ENCODE results near the gene FOXJ3.
A peak's percentile ranks its signal among the peaks of the same experiment; 100 is the strongest.

FOXJ3 gene

GRCh38 chr1:42167611-42168390 lies 167.2 kb downstream of the FOXJ3 start:
- DNase-seq (ENCODE audit: low spot score) = no peak

DNA sequence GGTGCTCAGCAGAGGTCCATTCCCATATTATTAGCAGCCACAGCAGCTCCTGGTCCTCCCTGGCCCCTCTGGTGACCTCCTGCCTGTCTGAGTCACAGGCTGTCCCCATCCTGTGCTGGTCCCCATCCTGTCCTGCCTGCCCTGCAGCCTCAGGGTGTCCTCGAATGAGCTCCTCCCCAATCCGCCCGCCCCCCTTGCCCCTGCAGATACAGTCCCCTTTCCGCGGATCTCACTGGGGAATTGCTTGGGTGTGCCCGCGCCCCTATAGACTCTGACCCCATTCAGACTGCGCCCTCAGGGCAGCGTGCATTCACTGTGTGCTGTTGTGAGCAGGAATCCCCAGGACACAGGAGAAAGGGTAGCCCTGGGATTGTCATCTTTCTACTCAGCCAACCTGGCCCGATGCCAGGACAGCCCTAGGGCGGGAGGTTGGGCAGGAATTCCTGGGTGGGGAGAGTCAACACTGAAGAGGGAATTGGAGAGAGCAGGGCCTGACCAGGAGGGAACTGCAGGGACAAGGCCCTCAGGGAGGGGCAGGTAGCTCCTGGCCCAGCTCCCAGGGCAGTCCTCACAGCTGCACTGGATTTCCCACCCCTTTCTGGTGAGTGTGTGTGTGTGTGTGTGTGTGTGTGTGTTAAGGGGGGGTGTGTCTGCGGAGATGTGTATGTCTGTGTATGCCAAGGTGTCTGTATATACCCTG lies 169.4 kb downstream of the FOXJ3 start:
- DNase-seq (ENCODE audit: low spot score) = peak; percentile 55

GRCh38 chr1:42164551-42165420 lies 170.2 kb downstream of the FOXJ3 start, which contains the start of gene GUCA2A:
GUCA2A (minus strand) TSS chr1:42164745; CDS start chr1:42164712, 33 bp downstream.
- no peak for DNase-seq (ENCODE audit: low spot score)

- no peak for DNase-seq (ENCODE audit: low spot score)
These were observed 171.2 kb downstream of the FOXJ3 start for GRCh38 chr1:42163536-42164503.

GRCh38 chr1:42163114-42163513 lies 171.9 kb downstream of the FOXJ3 start:
- no peak for DNase-seq (ENCODE audit: low spot score)

DNA sequence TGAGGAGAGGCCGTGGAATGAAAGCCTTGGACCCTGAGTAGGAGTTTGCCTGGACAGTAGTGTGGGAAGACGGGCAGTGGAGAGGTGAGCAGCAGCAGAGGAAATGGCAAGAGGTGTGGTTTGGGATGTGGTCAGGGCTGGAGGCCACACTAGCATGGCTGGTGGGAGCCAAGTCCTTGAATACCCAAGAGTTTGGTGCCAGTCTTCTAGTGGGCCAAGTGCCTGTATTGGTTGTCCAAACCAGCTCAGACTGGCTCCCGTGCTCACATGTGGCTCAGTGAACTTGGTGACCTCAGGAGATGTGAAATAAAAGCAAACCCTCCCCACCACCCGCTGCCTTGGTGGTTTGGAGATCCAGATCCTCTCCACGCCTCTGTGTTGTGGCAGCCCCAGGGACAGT lies 172.9 kb downstream of the FOXJ3 start:
- no peak for DNase-seq (ENCODE audit: low spot score)

GRCh38 chr1:42158189-42158588 lies 176.8 kb downstream of the FOXJ3 start:
- no peak for DNase-seq (ENCODE audit: low spot score)

- DNase-seq (ENCODE audit: low spot score) = no peak
These were observed 177.4 kb downstream of the FOXJ3 start for GRCh38 chr1:42157667-42158066.

DNA sequence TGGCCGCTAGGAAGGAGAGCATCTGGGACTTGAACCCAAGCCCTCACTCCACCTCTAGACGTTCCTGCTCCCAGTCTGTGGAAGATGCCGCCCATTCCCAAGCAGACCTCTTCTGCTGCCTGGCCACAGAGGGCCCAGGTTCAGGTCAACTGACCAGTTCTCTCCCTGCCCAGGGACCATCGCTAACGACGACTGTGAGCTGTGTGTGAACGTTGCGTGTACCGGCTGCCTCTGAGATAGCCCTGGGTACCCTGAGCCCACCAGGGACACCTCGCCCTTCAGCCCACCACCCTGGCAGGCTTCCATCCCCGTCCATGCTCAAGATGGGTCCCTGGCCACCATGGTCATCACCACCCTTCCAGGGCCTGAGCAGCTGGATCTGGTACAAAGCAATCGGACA lies 179.7 kb downstream of the FOXJ3 start:
- DNase-seq (ENCODE audit: low spot score) = no peak

DNA sequence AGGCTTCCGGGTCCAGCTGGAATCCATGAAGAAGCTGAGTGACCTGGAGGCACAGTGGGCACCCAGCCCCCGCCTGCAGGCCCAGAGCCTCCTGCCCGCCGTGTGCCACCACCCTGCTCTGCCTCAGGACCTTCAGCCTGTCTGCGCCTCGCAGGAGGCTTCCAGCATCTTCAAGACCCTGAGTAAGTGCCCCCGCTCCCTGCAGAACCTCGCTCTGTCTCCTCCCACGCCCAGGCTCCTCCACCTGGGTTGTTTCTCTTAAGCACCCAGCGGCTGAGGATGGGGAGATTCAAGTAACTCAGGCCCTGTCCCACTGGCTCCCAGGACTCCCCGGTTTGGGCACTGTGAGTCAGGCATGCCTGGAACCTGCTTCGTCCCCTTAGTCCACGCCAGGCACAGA lies 180.3 kb downstream of the FOXJ3 start:
- no peak for DNase-seq (ENCODE audit: low spot score)

DNA sequence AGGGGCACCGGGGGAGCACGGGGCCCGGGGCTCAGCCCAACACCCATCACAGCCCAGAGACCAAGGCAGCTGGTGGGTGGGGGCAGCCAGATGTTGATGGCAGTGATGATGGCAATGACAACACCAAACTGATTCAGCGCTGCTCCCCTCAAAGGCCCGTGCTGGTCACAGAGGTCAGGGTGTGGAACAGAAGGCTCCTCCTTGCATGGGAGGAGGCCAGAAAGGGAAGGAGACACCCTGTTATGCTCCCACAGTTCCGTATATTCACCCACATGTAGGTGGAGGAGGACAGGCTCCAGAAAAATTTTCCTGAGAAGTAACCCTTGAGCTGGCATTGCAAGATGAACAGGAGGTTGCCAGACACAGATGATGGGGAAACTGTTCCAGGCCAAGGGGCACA lies 181.4 kb downstream of the FOXJ3 start:
- no peak for DNase-seq (ENCODE audit: low spot score)

DNA sequence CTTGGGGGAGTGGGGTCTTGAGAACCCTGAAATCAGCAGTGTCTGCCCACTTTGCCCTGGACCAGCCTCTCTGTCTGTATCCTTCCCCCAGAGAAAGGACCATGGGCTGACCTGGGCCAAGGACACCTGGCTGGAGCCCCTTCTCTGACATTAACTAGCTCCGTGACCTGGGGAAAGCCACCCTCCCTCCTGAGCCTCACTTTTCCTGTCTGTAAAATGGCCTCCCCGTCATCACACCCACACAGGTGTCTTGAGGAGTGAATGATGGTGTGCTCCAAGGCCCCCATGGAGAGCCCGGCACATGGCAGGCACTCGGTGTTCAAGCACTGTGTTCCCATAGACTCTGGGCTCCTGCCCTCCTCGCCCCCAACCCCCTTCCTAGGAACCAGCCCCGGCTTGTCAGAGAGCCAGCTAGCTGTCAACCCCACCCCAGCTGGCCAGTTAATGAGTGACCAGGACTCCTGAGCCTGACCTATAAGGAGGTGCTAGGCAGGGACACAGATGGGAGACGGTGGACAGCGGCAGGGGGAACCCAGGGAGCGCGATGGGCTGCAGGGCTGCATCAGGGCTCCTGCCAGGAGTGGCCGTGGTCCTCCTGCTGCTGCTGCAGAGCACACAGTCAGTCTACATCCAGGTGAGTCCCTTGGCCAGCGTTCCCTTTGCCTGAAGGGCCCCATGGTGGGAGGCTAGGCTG lies 182.0 kb downstream of the FOXJ3 start, which contains the start of gene GUCA2B:
TSS of gene GUCA2B (plus strand) at position 504 of the 694 bp plus-strand sequence. CDS start at position 545, 41 bp downstream.
- no peak for DNase-seq (ENCODE audit: low spot score)

DNA sequence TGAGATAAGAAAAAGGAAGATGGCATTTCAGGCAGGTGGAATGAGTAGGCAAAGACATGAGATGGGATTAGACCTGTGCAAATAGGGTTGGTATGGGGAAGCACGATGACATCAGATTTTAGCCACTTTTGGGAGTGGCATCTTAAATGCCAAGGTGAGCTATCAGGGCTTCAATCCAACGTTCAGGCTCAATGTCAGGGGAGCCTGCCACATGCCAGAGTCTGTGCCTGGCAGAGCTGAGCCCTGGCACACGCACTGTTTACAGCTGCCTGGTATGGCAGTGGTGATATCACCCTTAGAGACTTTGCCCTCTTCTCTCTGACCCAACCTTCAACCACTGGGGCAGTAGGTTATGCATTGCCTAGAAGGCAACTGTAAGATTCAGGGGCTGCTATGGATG lies 182.9 kb downstream of the FOXJ3 start:
- no peak for DNase-seq (ENCODE audit: low spot score)

DNA sequence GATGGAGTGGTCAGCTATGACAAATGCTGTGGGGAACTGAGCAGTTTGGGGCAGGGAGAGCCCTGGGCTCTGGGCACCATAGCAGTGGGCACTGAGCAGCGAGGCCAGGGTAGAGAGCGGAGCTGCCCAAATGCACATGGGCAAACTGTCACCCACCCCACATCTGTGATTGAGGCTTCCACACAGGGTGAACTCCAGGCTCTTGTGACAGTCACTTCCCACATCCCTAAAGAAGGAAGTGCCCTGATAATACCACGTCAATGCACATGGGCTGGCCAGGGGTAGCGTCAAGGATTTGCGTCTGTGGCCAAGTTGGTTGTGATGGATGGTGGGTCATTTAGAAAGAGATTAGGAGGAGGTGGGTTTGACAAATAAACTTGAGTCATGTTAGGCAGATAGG lies 184.4 kb downstream of the FOXJ3 start:
- no peak for DNase-seq (ENCODE audit: low spot score)

DNA sequence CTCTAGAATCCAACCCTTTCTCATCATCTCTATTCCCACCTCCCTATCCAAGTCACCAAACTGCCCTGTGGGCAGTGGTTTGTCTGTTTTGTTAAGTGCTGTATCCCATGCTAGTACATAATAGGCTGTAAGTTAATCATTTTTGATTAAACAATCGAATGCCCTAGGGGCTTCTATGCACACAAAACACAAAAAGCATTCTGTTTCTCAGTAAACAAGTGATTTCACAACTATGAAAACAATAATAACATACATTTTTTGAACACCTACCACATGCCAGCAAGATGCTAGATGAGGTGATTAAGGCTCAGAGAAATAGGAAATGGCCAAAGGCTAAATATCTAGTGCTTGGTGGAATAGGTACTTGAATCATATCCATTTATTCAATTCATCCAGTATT lies 186.9 kb downstream of the FOXJ3 start:
- DNase-seq (ENCODE audit: low spot score) = no peak

DNA sequence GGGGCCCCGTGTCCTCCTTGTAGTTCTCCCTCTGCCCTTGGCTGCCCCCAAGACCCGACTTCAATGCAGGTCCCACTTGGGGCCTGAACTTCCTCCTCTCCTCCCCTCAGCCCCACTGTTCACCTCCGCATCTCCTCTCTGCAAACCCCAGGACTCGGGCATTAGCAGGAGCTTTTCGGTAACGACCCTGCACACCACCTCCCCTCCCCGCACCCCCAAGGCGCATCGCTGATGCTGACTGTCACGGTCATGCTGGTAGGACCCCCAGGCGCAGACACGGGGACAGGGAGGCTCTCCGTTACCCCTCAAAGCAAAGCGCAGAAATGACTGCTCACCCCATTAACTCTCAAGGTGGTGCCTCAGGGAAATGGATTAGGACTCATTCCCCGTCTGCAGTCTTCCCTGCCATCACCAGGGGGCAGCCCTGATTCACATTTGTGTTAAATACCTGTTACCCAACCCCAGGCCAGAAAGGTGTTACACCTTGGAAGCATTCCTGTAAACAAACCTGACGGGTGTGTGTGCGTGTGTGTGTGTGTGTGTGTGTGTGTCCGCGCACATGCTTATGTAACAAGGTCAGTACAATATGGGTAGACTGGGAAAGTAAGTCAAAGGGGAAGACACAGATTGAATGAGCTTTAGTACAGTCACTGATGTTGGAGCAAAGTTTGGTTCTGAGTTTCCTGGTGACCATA lies 188.3 kb downstream of the FOXJ3 start:
- peak; percentile 34 for DNase-seq (ENCODE audit: low spot score)

DNA sequence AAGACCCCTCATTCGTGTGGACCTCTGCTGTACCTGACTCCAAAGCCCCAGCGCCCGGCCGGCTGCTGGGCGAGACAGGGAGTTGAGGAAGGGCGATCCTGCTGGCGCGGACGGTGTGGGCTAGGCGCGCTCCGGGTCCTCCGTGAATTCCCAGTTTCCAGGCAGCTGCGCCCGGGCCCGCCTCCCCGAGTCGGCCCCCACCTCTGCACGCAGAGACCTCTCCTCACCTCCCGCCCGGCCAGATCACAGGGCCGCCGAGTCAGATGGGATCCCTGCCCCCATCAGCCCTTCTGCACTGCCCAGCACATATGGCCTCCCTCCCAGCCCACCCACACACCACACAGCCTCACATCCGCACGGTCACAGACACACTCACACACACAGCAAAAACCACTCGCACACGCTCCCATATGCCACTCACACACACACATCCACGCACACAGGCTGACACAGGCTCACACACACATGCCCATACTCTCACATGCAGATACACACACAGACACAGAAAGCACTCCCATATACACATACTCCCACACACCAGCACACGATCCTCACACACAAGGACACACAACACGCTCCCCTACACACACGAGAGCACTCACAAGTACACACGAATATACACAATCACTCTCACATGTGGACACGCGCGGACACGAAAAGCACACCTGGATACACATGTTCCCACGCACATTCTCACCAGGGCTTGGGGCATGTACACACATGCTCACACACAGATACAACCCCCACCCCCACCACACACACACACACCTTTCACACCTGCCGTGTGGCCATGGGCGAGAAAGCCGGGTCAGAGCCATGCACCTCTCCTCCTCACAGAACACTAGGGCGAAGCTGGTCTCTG lies 189.0 kb downstream of the FOXJ3 start:
- no peak for DNase-seq (ENCODE audit: low spot score)

DNA sequence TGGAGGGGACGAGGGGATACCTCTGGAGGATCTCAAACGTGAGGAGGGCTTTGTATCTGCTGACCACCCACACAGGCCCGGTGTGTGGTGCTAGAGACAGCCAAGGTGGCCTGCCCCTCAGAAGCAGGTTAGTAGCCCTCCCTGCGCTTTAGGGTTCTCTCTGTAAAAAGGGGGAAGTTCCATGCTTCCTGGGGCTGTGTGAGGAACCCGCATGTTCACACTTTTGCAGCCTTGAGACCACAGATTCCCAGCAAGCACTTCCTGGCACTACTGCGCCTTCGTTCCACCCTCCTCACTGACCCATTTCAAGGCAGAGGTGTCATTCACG lies 189.7 kb downstream of the FOXJ3 start:
- no peak for DNase-seq (ENCODE audit: low spot score)

DNA sequence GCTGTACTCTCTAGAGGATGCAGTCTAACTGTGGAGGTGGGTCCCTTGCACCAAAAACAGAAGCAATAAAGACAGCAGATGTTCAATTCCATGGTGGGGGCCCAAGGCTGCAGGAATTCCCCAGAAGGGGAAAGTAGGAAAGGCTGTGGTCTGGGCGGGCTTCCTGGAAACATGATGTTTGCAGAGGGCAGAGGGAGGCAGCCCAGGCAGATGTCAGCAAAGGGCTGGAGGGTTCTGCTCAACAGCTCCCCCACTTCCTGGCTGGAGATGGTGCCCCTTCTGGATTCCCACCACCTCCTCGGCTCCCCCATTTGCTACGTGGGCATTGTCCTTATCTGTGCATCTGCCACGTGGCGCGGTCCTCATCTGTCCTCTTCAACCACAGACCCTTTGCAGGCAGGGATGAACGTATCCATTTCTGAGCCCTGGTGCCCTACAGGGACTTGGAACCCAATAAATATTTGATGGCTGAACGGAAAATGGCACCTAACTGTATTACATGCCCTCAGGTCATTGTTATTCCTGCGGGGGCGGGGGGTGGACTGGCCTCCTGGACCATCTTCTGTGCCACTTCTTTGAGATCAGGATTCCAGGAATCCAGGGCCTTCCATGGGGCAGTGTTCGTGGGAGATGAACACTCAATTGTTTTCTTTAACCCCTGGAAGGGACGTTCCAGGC lies 190.2 kb downstream of the FOXJ3 start:
- no peak for DNase-seq (ENCODE audit: low spot score)
